Loucy (cell line): ENCODE results near the gene GNAL.

Source experiments
- EZH2phosphoT487 ChIP-seq: fragments of 200-600 bp; IDR thresholded peaks from 2 replicates; pipeline ENCODE4 v1.6.1; 2018; ENCODE audit warnings: antibody characterized with exemption, mild to moderate bottlenecking, moderate library complexity, borderline replicate concordance
- TF ChIP-seq, protein P1 (sequence below): fragments of 200-600 bp; sonication (generic); conservative IDR thresholded peaks from 2 replicates; pipeline ENCODE4 v1.5.1; 2014; ENCODE audit warnings: mild to moderate bottlenecking, antibody characterized with exemption, low read length

DNA sequence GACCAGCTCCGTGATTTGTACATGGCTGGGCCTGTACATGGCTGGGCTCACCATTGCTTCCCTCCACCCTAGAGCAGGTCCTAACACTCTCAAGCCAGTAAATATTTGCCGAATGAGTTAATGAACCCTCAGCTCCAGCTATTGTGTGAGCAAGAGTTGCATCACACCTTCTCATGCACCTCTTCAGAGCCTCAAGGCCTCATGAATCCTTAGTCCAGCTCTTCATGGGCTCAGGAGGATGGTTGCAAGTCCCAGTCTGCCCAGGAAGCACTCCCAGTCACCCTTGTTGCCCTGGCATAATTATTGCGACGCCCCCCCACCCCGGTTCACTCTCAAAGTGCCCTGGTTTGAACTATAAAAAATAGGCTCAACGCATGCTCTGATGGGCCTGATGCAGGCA, 30.1 kb upstream of the GNAL start:
- TF ChIP-seq, protein P1, sequence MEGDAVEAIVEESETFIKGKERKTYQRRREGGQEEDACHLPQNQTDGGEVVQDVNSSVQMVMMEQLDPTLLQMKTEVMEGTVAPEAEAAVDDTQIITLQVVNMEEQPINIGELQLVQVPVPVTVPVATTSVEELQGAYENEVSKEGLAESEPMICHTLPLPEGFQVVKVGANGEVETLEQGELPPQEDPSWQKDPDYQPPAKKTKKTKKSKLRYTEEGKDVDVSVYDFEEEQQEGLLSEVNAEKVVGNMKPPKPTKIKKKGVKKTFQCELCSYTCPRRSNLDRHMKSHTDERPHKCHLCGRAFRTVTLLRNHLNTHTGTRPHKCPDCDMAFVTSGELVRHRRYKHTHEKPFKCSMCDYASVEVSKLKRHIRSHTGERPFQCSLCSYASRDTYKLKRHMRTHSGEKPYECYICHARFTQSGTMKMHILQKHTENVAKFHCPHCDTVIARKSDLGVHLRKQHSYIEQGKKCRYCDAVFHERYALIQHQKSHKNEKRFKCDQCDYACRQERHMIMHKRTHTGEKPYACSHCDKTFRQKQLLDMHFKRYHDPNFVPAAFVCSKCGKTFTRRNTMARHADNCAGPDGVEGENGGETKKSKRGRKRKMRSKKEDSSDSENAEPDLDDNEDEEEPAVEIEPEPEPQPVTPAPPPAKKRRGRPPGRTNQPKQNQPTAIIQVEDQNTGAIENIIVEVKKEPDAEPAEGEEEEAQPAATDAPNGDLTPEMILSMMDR: no peak
- no peak for TF ChIP-seq EZH2phosphoT487
